Heart left ventricle (tissue), 16 donors: ENCODE results near the gene CC2D1A. TPM values are rescaled to one million over a fixed set of nuclear protein-coding genes. Genes with fewer than 3 reads are reported as not detected.

Source experiments
- ATAC-seq, 4 donors: fragments of 200-7000 bp; cut with Tn5 transposase; one replicate each; pipeline ENCODE4 v1.9.1; 2020 to 2022; ENCODE audit warnings: moderate library complexity in 4 of 4, mild to moderate bottlenecking in 3 of 4, moderate number of reproducible peaks in 1 of 4
- DNase-seq, 5 donors: peaks; one replicate each; pipeline ENCODE4 v3.0.0-alpha.2; 2020
- H3K27ac ChIP-seq, 12 donors: fragments of 200-600 bp; sonication (generic) in 4 of 12; one replicate each; pipeline versions ENCODE4 v1.5.0 to v1.8.0; 2016 to 2022; ENCODE audit warnings: mild to moderate bottlenecking in 2 of 12
- H3K27me3 ChIP-seq, 9 donors: fragments of 200-600 bp; sonication (generic) in 2 of 9; one replicate each; pipeline versions ENCODE4 v1.5.1 to v1.8.0; 2016 to 2022; ENCODE audit warnings: mild to moderate bottlenecking in 3 of 9
- H3K36me3 ChIP-seq, 9 donors: fragments of 200-600 bp; sonication (generic) in 2 of 9; one replicate each; pipeline versions ENCODE4 v1.5.0 to v1.8.0; 2018 to 2022; ENCODE audit warnings: mild to moderate bottlenecking in 2 of 9
- H3K4me1 ChIP-seq, 12 donors: fragments of 200-600 bp; sonication (generic) in 4 of 12; one replicate each; pipeline versions ENCODE4 v1.5.0 to v1.8.0; 2016 to 2022; ENCODE audit warnings: mild to moderate bottlenecking in 3 of 12
- H3K4me3 ChIP-seq, 12 donors: fragments of 200-600 bp; sonication (generic) in 4 of 12; one replicate each; pipeline versions ENCODE4 v1.5.0 to v1.8.0; 2017 to 2022; ENCODE audit warnings: mild to moderate bottlenecking in 9 of 12, moderate library complexity in 4 of 12
- H3K9me3 ChIP-seq, 12 donors: fragments of 200-600 bp; sonication (generic) in 4 of 12; one replicate each; pipeline versions ENCODE4 v1.5.0 to v1.8.0; 2016 to 2022; ENCODE audit warnings: mild to moderate bottlenecking in 1 of 12
- POLR2A ChIP-seq, 2 donors: fragments of 450-650 bp; IDR thresholded peaks; one replicate each; pipeline ENCODE4 v1.6.1; 2017; ENCODE audit warnings: antibody characterized with exemption in 2 of 2, mild to moderate bottlenecking in 2 of 2, moderate library complexity in 2 of 2
- WGBS, 4 donors: extraction: QIAGEN DNeasy Blood & Tissue Kit in 2 of 4; methylation state at CpG; one replicate each; pipeline versions ENCODE4 v1.1.5 to v1.1.7; 2013 to 2018; 5-methylcytosine and 5-hydroxymethylcytosine counted together
- intact Hi-C, 10 donors: fragments of 100-400 bp; cut with DNase I; formaldehyde crosslinking; loops; one replicate each; pipeline versions ENCODE4 v1.11.1 to v1.14.2; 2022
- polyA plus RNA-seq, 2 donors: library from polyadenylated mRNA; stranded (reverse); fragments of 200-250 nt; gene quantifications; one replicate each; pipeline ENCODE4 v1.2.3, GENCODE V29; 2013
- total RNA-seq, 9 donors: library from RNA; depleted of rRNA in 2 of 9; stranded (reverse); fragments of >200 nt in 2 of 9; fragmentation: NEBNext Ultra II Directional in 3 of 9; extraction: Animal tissue kit (Norgen Biotek cat#: 25700) in 3 of 9; gene quantifications; one replicate each; pipeline versions ENCODE4 v1.1.0 to v1.2.4, GENCODE V29; 2016 to 2023
- TF ChIP-seq, protein P1 (sequence below), 12 donors: fragments of 200-600 bp; sonication (generic) in 4 of 12; IDR thresholded peaks; one replicate each; pipeline versions ENCODE4 v1.5.0 to v1.8.0; 2018 to 2022; ENCODE audit warnings: antibody characterized with exemption in 12 of 12, mild to moderate bottlenecking in 5 of 12
- donor health status: ischemic (EF 13 %, LVEDD 7.1; RV severe dilation, severe dysfunction).
- donor health status: healthy with polysubstance abuse.
- donor health status: DM: no; HTN: yes; CAD: no.
- donor health status: DM: no; HTN: no; CAD: no.
- donor health status: ischemic (EF 25% LVEDD 6.9; RV normal size, moderate dysfunction).
- donor health status: ischemic (EF 25% LVEDD 5.7; RV mildly dilated, moderate dysfunction).
- donor health status: healthy.
- donor health status: DM: yes; HTN: yes; CAD: no.
- donor health status: ischemic (EF 35%, LVEDD 5.7; RV mildly dilated, moderate dysfunction).
- donor health status: nonischemic (EF 11% LVEDD 7.7; RV severe dilation, severe dysfunction).
- donor health status: DM: yes; HTN: yes; CAD: no.
- donor health status: PGD.
- donor health status: ischemic (EF 29% LVEDD 5.4; RV normal size, mild dysfunction).
- donor health status: nonischemic (EF 23%, LVEDD 6.1; RV moderate dilation, normal function).

The CC2D1A gene
- total and polyA plus RNA-seq, 11 donors: 14.4 to 36.3 (median 19.5) TPM

DNA sequence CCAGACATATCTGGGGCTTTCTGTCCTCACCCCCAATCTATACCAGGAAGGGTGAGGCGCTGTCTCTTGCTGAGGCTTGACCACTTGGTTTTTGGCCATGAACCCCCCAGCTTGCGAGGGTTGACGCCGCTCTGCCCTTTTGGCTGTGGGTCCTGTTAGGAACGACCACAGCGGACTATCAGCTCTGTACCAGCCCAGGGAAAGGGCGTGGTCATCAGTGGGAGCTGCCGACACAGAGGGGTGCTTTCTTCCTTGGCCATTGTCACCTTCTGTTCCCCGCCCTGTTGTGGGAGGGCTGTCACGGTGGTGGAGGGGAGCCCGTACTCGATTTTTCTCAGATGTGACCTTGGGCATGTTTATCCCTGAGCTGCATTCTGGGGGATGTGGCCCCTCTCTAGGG lies 52.0 kb downstream of the CC2D1A start:
- Histone ChIP-seq H3K27me3 (no peaks in the 10 kb centered on the region), H3K9me3 (no peaks in the 10 kb centered on the region), H3K36me3 (peaks cover 0 to 90% (median 75%) of the 10 kb centered on the region in 9 donors), H3K4me1 (peaks cover 5 to 29% (median 10%) of the 10 kb centered on the region in 12 donors), H3K4me3 (no peak overlapping the region), H3K27ac (peak overlapping the region in 1 of 12 donors; percentile 53)
- 75 to 85% (median 79%) methylated on average over 6 to 12 of the region's 12 CpGs for WGBS, 4 donors
- intact Hi-C loops: loop anchor here in 4 of 10 donors (10.0 kb wide), 2 partner anchors 47 to 117 kb away; partner anchors contain the start of genes RFX1 (in 4 of the 4) and MISP3 (in 1 of the 4)
- TF ChIP-seq, protein P1, sequence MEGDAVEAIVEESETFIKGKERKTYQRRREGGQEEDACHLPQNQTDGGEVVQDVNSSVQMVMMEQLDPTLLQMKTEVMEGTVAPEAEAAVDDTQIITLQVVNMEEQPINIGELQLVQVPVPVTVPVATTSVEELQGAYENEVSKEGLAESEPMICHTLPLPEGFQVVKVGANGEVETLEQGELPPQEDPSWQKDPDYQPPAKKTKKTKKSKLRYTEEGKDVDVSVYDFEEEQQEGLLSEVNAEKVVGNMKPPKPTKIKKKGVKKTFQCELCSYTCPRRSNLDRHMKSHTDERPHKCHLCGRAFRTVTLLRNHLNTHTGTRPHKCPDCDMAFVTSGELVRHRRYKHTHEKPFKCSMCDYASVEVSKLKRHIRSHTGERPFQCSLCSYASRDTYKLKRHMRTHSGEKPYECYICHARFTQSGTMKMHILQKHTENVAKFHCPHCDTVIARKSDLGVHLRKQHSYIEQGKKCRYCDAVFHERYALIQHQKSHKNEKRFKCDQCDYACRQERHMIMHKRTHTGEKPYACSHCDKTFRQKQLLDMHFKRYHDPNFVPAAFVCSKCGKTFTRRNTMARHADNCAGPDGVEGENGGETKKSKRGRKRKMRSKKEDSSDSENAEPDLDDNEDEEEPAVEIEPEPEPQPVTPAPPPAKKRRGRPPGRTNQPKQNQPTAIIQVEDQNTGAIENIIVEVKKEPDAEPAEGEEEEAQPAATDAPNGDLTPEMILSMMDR (IDR thresholded peaks at IDR 0.05): no peak
- no peak for TF ChIP-seq POLR2A (IDR thresholded peaks at IDR 0.05)
- no peak for DNase-seq
- no peak for ATAC-seq

DNA sequence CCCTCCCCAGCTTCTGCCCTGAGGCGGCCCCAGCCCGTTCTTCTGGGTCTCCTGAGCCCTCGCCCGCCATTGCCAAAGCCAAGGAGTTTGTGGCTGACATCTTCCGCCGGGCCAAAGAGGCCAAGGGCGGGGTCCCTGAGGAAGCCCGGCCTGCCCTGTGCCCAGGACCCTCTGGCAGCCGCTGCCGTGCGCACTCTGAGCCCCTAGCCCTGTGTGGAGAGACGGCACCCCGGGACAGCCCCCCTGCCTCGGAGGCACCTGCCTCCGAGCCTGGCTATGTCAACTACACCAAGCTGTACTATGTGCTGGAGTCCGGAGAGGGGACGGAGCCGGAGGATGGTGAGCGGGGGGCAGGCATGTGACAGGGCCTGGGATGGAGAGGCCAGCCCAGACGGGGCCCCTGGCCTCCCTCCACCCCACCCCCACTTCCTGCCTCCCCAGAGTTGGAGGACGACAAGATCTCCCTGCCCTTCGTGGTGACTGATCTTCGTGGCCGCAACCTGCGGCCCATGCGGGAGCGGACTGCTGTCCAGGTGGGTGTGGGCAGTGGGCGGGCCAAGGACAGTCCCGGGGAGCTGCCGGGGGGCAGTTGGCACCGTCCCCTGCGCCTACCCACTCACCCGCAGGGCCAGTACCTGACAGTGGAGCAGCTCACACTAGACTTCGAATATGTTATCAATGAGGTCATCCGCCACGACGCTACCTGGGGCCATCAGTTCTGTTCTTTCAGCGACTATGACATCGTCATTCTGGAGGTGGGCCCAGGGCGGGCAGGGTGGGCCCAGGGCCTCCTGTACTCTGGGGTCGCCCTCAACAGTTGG lies 53.4 kb downstream of the CC2D1A start:
- intact Hi-C loops: loop anchor here in 4 of 10 donors (10.0 kb wide), 2 partner anchors 45 to 115 kb away; partner anchors contain the start of genes RFX1 (in 4 of the 4) and MISP3 (in 1 of the 4)

DNA sequence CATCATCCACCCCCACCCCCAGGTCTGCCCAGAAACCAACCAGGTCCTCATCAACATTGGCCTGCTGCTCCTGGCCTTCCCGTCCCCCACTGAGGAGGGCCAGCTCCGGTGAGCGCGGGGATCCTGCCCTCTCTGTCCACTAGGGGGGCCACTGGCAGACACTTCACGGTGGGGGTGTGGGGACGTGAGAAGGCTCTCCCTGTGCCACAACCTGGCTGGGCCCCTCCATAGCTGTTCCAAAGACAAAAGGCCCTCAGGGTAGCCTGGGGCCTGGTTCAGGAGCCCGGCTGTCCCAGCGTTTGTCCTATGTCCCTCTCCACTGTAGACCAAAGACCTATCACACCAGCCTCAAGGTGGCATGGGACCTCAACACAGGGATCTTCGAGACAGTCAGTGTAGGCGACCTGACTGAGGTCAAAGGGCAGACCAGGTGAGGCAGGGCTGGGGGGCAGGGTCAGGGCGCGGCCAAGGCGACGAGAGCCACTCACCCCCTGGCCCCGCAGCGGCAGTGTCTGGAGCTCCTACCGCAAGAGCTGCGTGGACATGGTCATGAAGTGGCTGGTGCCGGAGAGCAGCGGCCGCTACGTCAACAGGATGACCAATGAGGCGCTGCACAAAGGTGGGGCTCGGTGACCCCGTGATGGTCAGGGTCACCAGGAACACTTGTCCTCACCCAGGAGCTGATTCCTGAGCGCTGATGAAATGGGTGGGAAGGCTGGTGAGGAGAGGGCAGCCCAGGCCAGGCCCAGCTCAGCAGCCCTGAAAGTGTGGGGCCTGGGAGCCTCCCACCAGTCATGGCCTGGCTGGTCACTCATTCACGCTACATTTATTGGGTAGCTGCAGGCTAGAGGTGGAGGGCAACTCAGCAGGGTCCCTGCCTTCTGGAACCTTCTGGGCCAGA lies 54.2 kb downstream of the CC2D1A start:
- WGBS, 4 donors: 90 to 91% (median 91%) methylated on average over 21 to 27 of the region's 27 CpGs
- H3K36me3 ChIP-seq: peaks cover 0 to 98% (median 85%) of the 10 kb centered on the region in 9 donors
- H3K27me3 ChIP-seq: no peaks in the 10 kb centered on the region
- peak in 1 of 4 donors; percentile 5 for ATAC-seq
- DNase-seq: peak in 1 of 5 donors; percentile 27
- H3K4me3 ChIP-seq: no peak overlapping the region
- no peaks in the 10 kb centered on the region for H3K9me3 ChIP-seq
- peaks cover 0 to 17% (median 0%) of the 10 kb centered on the region in 12 donors for H3K4me1 ChIP-seq
- intact Hi-C loops: loop anchor here in 4 of 10 donors (10.0 kb wide), 2 partner anchors 45 to 115 kb away; partner anchors contain the start of genes RFX1 (in 4 of the 4) and MISP3 (in 1 of the 4)
- TF ChIP-seq, protein P1 (IDR thresholded peaks at IDR 0.05): peak in 5 of 12 donors; percentile 7 to 29 (median 20)
- TF ChIP-seq POLR2A (IDR thresholded peaks at IDR 0.05): no peak
- no peak overlapping the region for H3K27ac ChIP-seq

More for the DNA sequence above, 53.4 kb downstream of the CC2D1A start:
- no peak overlapping the region for H3K4me3 ChIP-seq
- H3K9me3 ChIP-seq: no peaks in the 10 kb centered on the region
- H3K36me3 ChIP-seq: peaks cover 0 to 98% (median 86%) of the 10 kb centered on the region in 9 donors
- H3K27me3 ChIP-seq: no peaks in the 10 kb centered on the region
- no peak for DNase-seq
- peaks cover 0 to 17% (median 0%) of the 10 kb centered on the region in 12 donors for H3K4me1 ChIP-seq
- TF ChIP-seq, protein P1 (IDR thresholded peaks at IDR 0.05): no peak
- TF ChIP-seq POLR2A (IDR thresholded peaks at IDR 0.05): no peak
- H3K27ac ChIP-seq: no peak overlapping the region
- 89 to 93% (median 90%) methylated on average over 23 to 41 of the region's 41 CpGs for WGBS, 4 donors
- no peak for ATAC-seq
